ENCODE results near the gene OBI1. TPM values are rescaled to one million over a fixed set of nuclear protein-coding genes. Genes with fewer than 3 reads are reported as not detected.
"Not testable (repeated sequence)": the region's sequence is repeated elsewhere in the genome, so short reads cannot be mapped to it uniquely, and the experiment has no call there.

OBI1 gene
- total RNA-seq, 3 donors from 2014 or later = 5.2 to 8.1 (median 5.9) TPM

DNA sequence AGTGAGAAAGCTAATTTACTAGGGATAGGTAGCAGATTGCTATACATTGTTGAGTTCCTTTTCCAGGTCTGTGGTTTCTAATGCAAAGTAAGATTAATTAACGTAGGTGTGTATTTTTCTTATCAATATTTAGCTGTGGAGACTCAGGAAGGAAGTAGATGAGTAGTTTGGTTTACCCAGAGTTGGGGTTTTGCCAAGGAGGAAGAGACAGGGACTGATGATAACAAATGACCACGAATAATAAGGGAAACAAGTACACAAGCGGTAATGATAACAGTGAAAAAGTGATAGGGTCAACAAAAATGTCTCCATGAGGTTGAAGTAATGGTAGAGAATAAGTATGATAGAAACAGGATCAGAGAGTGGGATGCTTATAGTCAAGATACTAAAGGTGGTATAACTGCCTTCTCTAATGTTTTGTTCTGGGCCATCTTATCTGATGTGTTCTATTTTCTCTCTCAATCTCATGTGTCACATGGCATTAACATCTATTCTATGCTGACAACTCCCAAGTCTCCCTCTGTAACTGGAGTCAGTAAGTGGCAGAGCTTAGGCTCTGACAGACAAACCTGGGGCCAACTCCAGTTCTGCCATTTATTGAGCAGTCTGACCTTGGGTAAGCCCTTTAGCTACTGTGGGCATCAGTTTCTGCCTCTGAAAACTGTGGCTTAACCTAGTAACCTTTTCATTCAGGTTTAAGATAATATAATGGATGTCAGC, 8.8 kb downstream of the OBI1 start:
- no peaks in the 10 kb centered on the region for H3K4me1 ChIP-seq (ENCODE audit: low read depth)
- no peak for ATAC-seq

DNA sequence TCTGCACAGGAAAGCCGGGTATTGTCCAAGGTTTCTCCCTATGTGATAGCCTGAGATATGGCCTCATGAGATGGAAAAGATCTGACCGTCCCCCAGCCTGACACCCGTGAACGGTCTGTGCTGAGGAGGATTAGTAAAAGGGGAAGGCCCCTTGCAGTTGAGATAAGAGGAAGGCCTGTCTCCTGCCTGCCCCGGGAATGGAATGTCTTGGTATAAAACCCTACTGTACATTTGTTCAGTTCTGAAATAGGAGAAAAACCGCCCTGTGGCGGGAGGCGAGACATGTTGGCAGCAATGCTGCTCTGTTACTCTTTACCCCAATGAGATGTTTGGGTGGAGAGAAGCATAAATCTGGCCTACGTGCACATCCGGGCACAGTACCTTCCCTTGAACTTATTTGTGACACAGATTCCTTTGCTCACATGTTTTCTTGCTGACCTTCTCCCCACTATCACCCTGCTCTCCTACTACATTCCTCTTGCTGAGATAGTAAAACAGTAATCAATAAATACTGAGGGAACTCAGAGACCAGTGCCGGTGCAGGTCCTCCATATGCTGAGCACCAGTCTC, 11.8 kb downstream of the OBI1 start:
- H3K4me3 ChIP-seq; DNase-seq; H3K36me3 ChIP-seq (ENCODE audit: low read depth); ATAC-seq; H3K4me1 ChIP-seq (ENCODE audit: low read depth); intact Hi-C loops (cut with DNase I, micrococcal nuclease); H3K9me3 ChIP-seq: not testable (repeated sequence)

More for the DNA sequence above, 8.8 kb downstream of the OBI1 start:
- DNase-seq = no peak
- Histone ChIP-seq H3K9me3 (no peaks in the 10 kb centered on the region), H3K4me3 (no peak overlapping the region), H3K36me3 (ENCODE audit: low read depth) (no peaks in the 10 kb centered on the region)
- intact Hi-C loops (cut with DNase I, micrococcal nuclease) = no loop called here
- TF ChIP-seq, protein P1, sequence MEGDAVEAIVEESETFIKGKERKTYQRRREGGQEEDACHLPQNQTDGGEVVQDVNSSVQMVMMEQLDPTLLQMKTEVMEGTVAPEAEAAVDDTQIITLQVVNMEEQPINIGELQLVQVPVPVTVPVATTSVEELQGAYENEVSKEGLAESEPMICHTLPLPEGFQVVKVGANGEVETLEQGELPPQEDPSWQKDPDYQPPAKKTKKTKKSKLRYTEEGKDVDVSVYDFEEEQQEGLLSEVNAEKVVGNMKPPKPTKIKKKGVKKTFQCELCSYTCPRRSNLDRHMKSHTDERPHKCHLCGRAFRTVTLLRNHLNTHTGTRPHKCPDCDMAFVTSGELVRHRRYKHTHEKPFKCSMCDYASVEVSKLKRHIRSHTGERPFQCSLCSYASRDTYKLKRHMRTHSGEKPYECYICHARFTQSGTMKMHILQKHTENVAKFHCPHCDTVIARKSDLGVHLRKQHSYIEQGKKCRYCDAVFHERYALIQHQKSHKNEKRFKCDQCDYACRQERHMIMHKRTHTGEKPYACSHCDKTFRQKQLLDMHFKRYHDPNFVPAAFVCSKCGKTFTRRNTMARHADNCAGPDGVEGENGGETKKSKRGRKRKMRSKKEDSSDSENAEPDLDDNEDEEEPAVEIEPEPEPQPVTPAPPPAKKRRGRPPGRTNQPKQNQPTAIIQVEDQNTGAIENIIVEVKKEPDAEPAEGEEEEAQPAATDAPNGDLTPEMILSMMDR (IDR thresholded peaks at IDR 0.05) = no peak

DNA sequence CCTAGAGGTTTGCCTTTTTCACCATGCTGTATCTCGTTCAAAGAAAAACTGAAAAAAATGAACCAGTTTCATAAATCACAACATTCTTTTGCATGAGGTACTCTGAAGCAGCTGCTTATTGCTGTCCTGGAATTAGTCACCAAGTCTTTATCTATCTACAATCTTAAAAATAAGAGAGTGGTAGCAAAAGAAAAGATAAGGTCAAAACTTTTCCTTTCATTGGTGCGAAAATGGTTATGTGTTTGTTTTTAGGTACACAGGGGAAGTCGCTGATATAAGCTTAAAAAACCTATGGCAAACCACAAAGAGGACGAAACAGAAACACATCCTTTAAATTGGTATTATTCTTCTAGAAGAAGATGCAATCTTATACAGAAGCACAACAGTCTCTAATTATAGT, 20.7 kb downstream of the OBI1 start:
- TF ChIP-seq, protein P1 (IDR thresholded peaks at IDR 0.05) = no peak
- DNase-seq = no peak
- H3K36me3 ChIP-seq (ENCODE audit: low read depth) = no peaks in the 10 kb centered on the region
- no peak overlapping the region for H3K4me3 ChIP-seq
- intact Hi-C loops (cut with DNase I, micrococcal nuclease) = no loop called here
- H3K4me1 ChIP-seq (ENCODE audit: low read depth) = no peaks in the 10 kb centered on the region
- H3K9me3 ChIP-seq = no peaks in the 10 kb centered on the region
- ATAC-seq = no peak

DNA sequence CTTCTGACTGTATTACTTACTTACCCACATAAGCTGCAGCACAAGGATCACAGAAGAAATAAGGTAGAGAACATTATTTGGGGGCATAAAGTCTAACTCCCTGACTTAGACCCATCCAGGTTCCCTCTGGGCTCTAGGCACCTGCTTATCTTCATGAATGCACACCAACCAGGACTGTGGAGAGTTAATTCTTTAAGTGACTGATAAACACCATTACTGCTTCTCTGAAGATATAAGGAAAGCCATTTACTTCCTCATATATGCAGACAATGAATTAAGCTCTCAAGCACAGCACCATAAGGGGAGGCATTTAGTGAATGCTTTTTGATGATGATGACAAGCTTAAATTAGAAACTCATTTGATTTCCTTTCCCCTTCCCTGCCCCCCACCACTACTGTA, 22.5 kb downstream of the OBI1 start:
- Histone ChIP-seq H3K36me3 (ENCODE audit: low read depth) (no peaks in the 10 kb centered on the region), H3K4me3 (no peak overlapping the region), H3K4me1 (ENCODE audit: low read depth) (no peaks in the 10 kb centered on the region), H3K9me3 (no peaks in the 10 kb centered on the region)
- intact Hi-C loops (cut with DNase I, micrococcal nuclease) = no loop called here
- DNase-seq (no peak), ATAC-seq (no peak)
- TF ChIP-seq, protein P1 (IDR thresholded peaks at IDR 0.05) = no peak

DNA sequence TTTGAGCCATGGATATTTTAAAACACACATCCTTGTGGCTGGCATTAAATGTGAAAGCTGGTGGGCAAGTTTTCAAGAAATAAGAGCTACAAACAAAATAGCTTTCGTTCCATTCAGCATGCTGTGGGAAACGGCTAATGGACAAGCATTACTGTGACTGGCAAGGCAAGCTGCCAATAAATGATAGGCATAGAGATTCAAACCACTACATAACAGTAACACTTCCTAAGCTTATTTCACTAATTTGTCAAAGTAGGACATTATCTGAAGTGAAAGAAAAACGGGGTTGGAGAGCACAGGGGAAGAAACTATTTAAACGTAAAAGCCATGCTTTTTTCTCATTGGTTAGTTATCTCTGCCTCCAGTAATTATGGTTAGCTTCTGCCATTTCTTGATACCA, 26.0 kb downstream of the OBI1 start:
- Histone ChIP-seq H3K36me3 (ENCODE audit: low read depth) (no peaks in the 10 kb centered on the region), H3K4me3 (no peak overlapping the region), H3K9me3 (no peaks in the 10 kb centered on the region), H3K4me1 (ENCODE audit: low read depth) (peaks cover 3% of the 10 kb centered on the region)
- TF ChIP-seq, protein P1 (IDR thresholded peaks at IDR 0.05) = no peak
- intact Hi-C loops (cut with DNase I, micrococcal nuclease) = no loop called here
- DNase-seq = no peak
- no peak for ATAC-seq

DNA sequence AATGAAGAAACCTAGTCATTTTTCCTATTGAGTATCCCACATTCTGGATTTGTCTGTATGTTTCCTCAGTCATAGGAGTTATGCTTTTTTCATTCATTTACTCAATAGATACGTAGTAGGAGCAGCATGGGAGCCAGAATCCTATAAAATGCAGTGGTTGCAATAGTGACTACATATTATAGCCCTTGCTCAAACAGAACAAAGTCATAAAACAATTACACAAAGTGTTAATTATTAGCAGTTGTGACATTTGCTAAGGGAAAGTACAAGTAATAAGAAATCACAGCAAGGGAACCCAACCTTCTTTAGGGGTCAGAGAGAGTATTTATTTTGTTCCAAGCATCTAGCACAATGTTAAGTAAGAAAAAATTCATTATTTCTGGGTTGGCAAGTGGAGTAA, 27.9 kb downstream of the OBI1 start:
- intact Hi-C loops (cut with DNase I, micrococcal nuclease) = no loop called here
- H3K36me3 ChIP-seq (ENCODE audit: low read depth) = no peaks in the 10 kb centered on the region
- TF ChIP-seq, protein P1 (IDR thresholded peaks at IDR 0.05) = no peak

More for the DNA sequence above, 27.9 kb downstream of the OBI1 start:
- ATAC-seq (peak; percentile 99), DNase-seq (peak in 1 of 3 donors; percentile 29)
- Histone ChIP-seq H3K4me3 (no peak overlapping the region), H3K4me1 (ENCODE audit: low read depth) (peaks cover 3% of the 10 kb centered on the region), H3K9me3 (no peaks in the 10 kb centered on the region)
